Right hindlimb (tissue), 1 donor: ENCODE measurements around the gene DAPK3.
"Not testable (repeated sequence)": the region's sequence is repeated elsewhere in the genome, so short reads cannot be mapped to it uniquely, and the experiment has no call there.

Experiments
- DNase-seq: peaks from one replicate; pipeline ENCODE4 v3.0.0-alpha.2; 2018

Gene DAPK3

GRCh38 chr19:3952755-3953276, 18.1 kb downstream of the DAPK3 start:
- not testable (repeated sequence) for DNase-seq

DNA sequence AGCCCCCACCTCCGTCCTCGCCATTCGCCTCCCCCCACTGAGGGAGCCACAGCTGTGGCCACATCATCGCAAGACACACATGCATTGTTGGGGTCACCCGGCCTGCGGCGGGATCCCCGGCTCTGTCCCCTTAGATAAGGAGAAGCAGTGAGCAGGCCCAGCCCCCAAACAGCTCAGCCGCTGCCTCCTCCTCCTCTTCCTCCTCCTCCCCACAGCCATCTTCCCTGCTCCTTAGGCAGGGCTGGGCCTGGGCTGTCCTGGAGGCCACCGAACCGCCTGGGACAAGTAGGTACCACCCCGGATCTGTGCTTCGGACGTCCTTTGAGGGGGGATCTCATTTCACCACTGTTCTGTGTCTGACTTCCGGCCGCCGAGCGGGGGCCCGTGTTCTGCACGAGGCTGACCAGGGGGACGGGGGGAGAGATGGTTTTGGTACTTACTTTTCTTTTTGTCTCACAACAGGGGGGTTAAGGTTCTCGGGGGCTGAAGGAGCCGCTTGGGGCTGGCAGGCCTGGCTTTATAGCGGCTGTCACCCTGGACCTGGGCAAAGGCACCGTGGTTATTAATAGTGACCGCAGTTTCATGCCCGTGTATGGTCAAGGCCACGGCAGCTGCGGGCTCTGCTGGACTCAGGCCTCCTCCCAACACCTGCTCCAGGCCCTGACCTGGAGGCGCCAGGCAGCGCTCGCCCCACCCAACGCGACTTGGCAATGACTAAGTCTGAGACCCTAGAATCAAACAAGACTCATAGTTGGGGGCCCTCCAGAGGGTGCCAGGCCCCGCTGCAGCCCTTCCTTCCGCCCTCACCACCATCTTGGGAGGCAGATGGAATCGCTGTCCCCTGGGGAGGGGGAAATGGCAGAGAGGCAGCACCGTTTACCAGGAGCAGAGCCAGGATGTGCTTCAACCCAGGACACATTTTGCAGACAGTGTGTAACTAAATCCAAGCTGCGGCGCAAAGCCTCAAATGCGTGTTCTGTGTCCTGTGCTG, 19.7 kb downstream of the DAPK3 start:
- DNase-seq = peak; percentile 62

DNA sequence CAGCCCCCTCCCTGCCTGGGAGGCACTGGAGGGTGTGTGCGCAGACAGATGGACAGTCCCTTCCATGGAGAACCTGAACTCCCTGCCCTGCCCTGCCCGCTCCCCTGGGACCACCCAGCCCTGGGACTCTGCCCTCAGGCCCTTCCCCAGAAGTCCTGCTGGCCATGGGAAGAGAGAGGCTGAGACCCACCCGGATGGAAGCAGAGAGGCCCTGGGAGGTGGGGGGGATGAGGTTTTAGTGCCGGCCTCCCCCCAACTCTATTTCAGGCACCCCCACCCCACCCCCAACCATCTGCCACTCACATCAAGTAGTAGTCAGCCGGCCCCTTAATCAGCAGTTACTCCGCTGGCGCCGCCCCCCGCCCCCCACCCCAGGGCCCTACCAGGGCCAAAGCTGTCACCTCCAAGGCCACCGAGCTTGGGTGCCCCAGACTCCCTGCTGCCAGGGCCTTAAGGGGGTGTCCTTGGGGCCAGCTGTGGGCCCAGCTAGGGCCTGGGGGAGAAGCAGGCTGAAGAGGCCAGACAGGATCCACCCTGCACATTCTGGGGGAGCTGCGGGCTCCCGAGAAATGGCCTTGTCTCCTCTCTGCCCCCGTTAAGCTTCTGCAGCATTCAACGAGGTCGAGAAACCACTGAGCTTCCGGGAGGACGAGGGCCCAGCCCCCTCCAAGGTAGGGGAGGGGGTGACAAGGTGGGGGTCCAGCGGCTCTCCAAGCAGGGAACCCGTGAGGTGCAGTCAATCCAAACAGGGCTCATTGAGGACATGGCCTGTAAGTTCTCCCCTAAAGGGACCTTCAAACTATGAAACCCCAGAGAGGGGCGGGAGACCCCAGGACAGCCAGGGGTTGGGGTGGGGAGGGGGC, 20.7 kb downstream of the DAPK3 start:
- no peak for DNase-seq

DNA sequence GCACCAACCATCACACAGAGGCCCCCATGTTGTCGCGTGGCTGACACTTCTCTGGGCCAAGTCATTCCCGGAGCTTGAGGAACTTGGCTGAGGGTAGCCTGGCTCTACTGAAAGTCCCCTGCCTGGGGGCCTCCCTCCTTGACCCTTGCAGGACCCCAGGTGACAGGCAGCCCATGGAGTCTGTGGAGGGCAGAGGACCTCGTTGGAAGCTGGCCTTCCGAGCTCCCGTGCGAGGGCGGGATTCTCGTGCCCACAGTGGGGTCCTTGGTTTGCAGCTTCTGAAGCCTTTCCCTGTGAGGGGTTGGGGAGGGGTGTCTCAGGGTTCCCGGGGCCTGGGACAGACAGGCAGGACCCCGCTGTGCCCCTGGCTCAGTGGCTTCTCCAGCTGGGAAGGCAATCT, 21.6 kb downstream of the DAPK3 start:
- DNase-seq = no peak

DNA sequence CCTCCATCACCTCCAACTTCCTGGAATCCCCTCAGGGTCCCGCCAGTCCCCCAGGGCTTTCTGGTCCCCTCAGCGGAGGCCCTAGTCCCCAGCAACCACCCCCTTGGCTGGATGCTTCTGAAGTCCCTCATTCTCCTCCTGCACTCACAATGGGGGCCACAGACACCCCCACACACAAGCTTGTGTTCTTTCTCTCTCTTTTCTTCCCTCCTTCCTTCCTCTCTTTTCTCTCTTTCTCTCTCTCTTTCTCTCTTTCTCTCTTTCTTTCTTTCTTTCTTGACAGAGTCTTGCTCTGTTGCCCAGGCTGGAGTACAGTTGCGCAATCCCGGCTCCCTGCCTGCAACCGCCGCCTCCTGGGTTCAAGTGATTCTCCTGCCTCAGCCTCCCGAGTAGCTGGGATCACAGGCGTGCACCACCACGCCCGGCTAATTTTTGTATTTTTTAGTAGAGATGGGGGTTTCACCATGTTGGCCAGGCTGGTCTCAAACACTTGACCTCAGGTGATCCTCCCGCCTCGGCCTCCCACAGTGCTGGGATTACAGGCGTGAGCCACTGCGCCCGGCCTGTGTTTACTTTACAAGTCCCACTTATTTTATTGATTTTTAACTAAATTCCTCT, 23.5 kb downstream of the DAPK3 start:
- DNase-seq = not testable (repeated sequence)

DNA sequence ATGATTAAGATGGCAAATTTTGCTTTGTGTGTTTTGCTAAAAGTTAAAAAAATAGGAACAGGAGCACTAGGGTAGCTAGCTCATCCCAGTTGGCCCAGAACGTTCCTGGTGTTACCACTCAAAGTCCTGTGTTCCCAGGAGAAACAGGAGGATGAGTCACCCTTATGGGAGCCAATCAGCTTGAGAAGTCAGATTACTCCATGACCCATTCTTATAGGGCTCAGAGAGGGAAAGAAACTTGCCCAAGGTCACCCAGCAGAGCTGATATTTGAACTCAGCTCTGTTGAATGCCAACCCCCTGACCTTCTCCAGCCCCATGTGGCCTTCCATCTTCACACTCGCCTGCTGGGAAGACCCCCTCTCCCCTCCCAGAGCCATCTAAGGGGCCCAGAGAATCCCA, 25.1 kb downstream of the DAPK3 start:
- DNase-seq = no peak

- DNase-seq = no peak
Measured at GRCh38 chr19:3944018-3944721, 26.7 kb downstream of the DAPK3 start.

DNA sequence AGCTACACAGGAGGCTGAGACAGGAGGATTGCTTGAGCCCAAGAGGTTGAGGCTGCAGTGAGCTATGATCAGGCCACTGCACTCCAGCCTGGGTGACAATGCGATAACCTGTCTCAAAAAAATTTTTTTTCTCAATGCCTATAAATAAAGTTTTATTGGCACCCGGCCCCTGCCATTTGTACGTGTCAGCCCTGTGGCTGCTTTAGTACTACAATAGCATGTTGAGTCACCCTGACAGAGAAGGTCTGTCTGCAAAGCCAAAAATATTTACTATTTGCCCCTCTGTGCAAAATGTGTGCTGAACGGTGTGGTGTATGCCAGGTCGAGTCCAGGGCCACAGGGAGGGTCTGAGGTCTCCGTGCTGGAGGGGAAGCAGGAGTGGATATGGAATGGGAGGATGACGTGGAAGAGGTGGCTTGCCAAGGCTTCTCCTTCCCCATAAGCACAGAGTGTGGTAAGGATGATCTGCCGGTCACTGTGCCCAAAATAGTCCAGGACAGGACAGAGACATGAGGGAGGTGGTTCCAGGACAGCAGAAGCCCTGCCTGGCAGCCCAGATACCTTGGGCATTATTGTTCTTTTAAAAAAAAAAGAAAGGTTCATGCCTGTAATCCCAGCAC, 28.0 kb downstream of the DAPK3 start:
- DNase-seq = no peak

GRCh38 chr19:3938300-3938950, 32.5 kb downstream of the DAPK3 start:
- DNase-seq = not testable (repeated sequence)

DNA sequence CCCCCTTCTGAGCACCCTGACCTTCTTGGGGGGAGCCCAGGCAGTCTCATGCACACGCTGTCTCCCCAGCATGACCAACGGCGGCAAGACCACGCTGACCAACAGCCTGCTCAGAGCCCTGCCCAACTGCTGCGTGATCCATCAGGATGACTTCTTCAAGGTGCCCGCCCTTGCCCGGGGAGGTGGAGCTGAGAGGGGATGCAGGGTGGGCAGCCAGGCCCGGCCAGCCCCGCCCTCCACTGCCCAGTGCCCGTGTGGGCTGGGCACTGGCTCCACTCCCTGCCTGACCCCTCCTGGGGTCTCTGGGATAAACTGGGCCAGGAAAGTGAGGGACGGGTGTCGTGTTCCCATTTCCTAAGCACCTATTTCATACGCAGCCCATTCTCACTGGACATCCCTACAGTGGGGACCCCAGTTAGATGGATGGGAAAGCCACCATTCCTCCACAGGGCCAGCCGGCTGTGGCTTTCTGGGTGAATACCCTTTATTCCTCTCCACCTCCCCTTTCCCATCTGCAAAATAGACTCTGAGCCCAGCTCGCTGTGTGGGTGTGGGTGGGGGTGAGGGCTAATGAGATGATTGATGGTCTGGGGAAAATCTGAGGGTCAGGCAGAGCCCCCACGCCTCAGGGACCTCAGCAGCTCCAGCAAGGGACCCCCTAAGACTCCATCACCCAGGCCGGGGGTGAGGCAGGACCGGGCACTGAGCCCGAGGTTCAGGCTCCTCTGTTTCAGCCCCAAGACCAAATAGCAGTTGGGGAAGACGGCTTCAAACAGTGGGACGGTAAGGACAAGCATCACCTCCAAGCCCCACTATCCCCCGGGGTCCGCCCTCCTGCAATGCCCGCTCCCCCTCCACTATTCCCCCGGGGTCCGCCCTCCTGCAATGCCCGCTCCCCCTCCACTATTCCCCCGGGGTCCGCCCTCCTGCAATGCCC, 34.1 kb downstream of the DAPK3 start:
- no peak for DNase-seq

DNA sequence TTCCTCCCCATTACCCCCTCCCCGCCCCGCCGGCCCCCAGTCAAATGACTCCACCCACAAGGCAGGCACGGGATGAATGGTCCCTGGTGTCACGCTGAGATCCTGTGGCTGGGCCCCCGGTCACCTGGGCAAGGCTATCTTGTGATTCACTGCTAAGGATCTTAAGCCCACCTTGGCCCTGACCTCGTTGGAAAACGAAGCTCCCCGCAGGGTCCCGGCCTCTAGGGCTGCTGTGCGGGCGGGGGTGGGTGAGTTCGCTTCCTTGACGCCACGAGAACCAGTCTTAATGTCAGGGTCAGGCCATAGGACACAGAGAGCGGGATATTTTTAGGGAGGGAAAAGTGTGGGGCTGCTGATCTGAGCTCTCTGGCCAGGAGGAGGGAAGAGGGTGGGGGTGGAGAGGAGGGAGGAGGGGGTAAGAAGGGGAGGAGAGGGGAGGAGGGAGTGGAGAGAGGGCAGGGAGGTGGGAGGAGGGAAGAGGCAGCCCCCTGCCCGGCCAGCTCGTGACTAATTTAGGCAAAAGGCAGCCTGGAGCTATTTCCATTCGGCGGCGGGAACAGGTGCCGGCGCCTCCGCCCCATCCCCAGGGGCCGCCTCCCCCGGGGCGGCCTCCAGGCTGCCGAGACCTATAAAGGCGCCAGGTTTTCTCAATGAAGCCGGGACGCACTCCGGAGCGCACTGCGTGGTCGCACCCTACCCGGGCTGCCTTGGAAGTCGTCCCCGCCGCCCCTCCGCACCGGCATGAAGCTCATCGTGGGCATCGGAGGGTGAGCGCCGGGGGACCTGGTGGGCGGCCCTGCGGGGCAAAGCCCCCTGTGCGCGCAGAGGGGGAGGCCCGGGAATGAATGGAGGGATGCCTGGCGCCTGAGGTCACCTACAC, 37.7 kb downstream of the DAPK3 start, which contains the start of gene NMRK2:
Gene NMRK2, plus strand, starts transcription at position 139 of the 880 bp plus-strand sequence. Its CDS starts 603 bp downstream, at position 742.
- DNase-seq = no peak

DNA sequence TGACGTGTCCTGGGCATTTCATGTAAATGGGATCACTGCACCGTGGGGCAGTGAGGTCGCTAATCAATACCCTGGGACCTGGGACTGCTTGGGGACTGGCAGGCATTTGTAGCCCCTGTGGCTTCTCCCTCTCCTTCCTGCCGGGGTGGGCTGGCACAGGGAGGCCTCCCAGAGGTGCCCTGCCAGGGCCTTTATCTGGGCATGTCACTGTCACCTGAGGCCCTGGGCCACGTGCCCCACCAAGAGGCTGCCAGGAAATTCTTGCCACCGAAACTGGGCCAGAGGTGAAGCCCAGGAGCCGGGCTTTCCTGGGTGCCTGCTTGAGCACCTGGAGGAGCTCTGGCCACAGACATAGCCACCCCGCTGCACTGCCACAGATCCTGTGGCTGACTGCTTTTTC, 39.9 kb downstream of the DAPK3 start:
- no peak for DNase-seq

DNA sequence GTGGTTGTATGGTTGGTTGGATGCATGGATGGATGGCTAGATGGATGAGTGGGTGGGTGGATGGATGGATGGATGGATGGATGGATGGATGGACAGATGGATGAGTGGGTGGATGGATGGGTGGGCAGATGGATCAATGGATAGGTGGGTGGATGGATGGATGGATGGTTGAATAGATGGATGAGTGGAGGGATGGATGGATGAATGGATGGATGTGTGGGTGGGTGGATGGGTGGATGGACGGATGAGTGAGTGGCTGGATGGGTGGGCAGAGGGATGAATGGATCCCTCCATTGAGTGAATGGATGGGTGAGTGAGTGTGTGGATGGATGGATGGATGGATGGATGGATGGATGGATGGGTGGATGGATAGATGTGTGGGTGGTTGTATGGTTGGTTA, 47.0 kb downstream of the DAPK3 start:
- DNase-seq = no peak

- no peak for DNase-seq
Measured at GRCh38 chr19:3923096-3923758, 47.7 kb downstream of the DAPK3 start.

DNA sequence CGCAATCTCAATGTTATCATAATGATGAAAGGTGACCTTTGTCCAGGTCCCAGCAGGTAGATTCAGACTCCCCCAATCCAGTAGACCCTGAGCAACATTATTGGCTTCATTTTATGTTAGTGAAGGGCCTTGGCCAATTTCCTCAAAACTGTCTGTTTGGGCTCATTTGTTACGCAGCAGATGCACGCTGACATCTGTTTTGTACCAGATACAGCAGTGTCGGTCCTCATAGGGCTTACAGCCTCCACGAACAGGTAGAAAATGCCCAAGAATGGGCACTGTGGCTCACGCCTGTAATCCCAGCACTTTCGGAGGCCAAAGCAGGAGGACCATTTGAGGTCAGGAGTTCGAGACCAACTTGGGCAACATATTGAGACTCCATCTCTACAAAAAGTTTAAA, 51.1 kb downstream of the DAPK3 start:
- DNase-seq = no peak

DNA sequence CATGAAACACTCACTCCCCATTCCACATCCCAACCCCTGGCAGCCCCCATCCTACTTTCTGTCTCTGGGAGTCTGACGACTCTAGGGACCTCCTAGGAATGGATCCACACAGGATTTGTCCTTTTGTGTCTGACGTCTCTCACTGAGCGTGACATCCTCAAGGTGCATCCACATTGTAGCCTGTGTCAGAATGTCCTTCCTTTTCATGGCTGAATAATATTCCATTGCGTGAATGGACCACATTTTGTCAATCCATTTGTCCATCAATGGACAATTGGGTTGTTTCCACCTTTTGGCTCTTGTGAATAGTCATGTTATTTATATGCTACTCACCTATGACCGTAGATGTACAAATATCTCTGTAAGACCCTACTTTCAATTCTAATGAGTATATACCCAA, 54.9 kb downstream of the DAPK3 start:
- no peak for DNase-seq

- no peak for DNase-seq
Measured at GRCh38 chr19:3914199-3914598, 56.7 kb downstream of the DAPK3 start.

- DNase-seq = no peak
Measured at GRCh38 chr19:3910105-3910504, 60.8 kb downstream of the DAPK3 start.
